Keratinocyte (primary cell): ENCODE measurements around the gene MISP. TPM values are rescaled to one million over a fixed set of nuclear protein-coding genes. Genes with fewer than 3 reads are reported as not detected.
A peak's percentile ranks its signal among the peaks of the same experiment; 100 is the strongest.

Experiments used
- DNase-seq: peaks from one replicate; pipeline ENCODE4 v3.0.0-alpha.2; 2011; ENCODE audit warnings: low read depth, missing footprints, low spot score
- FAIRE-seq: peaks from 2 replicates; lab custom pipeline; 2011; peaks lifted over from hg19 to GRCh38; lab: Jason Lieb, UNC
- H2AFZ ChIP-seq: 2 replicates; pipeline ENCODE4 v1.6.0; 2012; ENCODE audit warnings: low read length, control low read depth, inconsistent platforms; ENCODE audit not compliant: control insufficient read depth
- H3K27ac ChIP-seq: 2 replicates; pipeline ENCODE4 v1.5.1; 2011; ENCODE audit warnings: low read length; ENCODE audit not compliant: control insufficient read depth, insufficient read depth
- H3K27me3 ChIP-seq: 3 replicates; pipeline ENCODE4 v1.6.0; 2011; ENCODE audit warnings: low read length; ENCODE audit not compliant: control insufficient read depth, insufficient read depth; ENCODE audit errors: extremely low read depth
- H3K36me3 ChIP-seq, 2 experiments: 2 replicates in 1 of 2; 3 replicates in 1 of 2; pipeline ENCODE4 v1.5.1; 2011; ENCODE audit warnings: low read length in 2 of 2, mild to moderate bottlenecking in 1 of 2; ENCODE audit not compliant: control insufficient read depth in 2 of 2, insufficient read depth in 2 of 2; ENCODE audit errors: extremely low read depth in 1 of 2
- H3K4me1 ChIP-seq: 3 replicates; pipeline ENCODE4 v1.5.1; 2011; ENCODE audit warnings: low read length; ENCODE audit not compliant: control insufficient read depth, insufficient read depth; ENCODE audit errors: extremely low read depth
- H3K4me2 ChIP-seq: 3 replicates; pipeline ENCODE4 v1.6.0; 2011; ENCODE audit warnings: low read depth, low read length; ENCODE audit not compliant: control insufficient read depth, insufficient read depth; ENCODE audit errors: extremely low read depth
- H3K4me3 ChIP-seq, 3 experiments: fragments of 200-600 bp in 1 of 3; sonication (generic) in 1 of 3; 2 replicates in 2 of 3; 3 replicates in 1 of 3; pipeline ENCODE4 v1.5.1; 2011 to 2016; ENCODE audit warnings: low read length in 3 of 3, mild to moderate bottlenecking in 3 of 3, control low read depth in 2 of 3, inconsistent platforms in 1 of 3, low read depth in 1 of 3, mixed read lengths in 1 of 3, mixed run types in 1 of 3, moderate library complexity in 1 of 3; ENCODE audit not compliant: control insufficient read depth in 2 of 3, insufficient read depth in 2 of 3; ENCODE audit errors: extremely low read depth in 1 of 3
- H3K79me2 ChIP-seq: 2 replicates; pipeline ENCODE4 v1.6.0; 2012; ENCODE audit warnings: low read length; ENCODE audit not compliant: control insufficient read depth, insufficient read depth
- H3K9ac ChIP-seq: 3 replicates; pipeline ENCODE4 v1.6.0; 2011; ENCODE audit warnings: low read length; ENCODE audit not compliant: control insufficient read depth, insufficient read depth; ENCODE audit errors: extremely low read depth
- H3K9me1 ChIP-seq: 3 replicates; pipeline ENCODE4 v1.6.0; 2011; ENCODE audit warnings: low read length; ENCODE audit not compliant: control insufficient read depth, insufficient read depth; ENCODE audit errors: extremely low read depth
- H3K9me3 ChIP-seq: 2 replicates; pipeline ENCODE4 v1.5.1; 2012; ENCODE audit warnings: low read depth, low read length; ENCODE audit not compliant: control insufficient read depth
- H4K20me1 ChIP-seq: 3 replicates; pipeline ENCODE4 v1.6.0; 2011; ENCODE audit warnings: low read length; ENCODE audit not compliant: control insufficient read depth, insufficient read depth; ENCODE audit errors: extremely low read depth
- EZH2 ChIP-seq: IDR thresholded peaks from one replicate; pipeline ENCODE4 v1.6.1; 2012; ENCODE audit warnings: inconsistent platforms, mild to moderate bottlenecking, low read length, moderate library complexity
- dilution Hi-C: fragments of 300-500 bp; cut with MboI; formaldehyde crosslinking; loops from one replicate; pipeline ENCODE4 v1.7.0; 2020; ENCODE audit warnings: low sequenced_read_pairs; ENCODE audit not compliant: extremely low pct_ligation_motif_present
- polyA plus RNA-seq, 5 experiments: library from polyadenylated mRNA; depleted of rRNA in 3 of 5; stranded (reverse) in 3 of 5; stranded (forward) in 1 of 5; unstranded in 1 of 5; fragments of >200 nt; gene quantifications; 1 replicate in 1 of 5; 2 replicates in 3 of 5; 3 replicates in 1 of 5; pipeline versions ENCODE4 v1.2.1 to v1.2.3, GENCODE V29; 2011 to 2012; ENCODE audit warnings: missing spikeins in 2 of 5, low read depth in 1 of 5, low replicate concordance in 1 of 5
- TF ChIP-seq, protein P1 (sequence below), 3 experiments: IDR thresholded peaks in 1 of 3; conservative IDR thresholded peaks in 1 of 3; optimal IDR thresholded peaks in 1 of 3; 2 replicates in 2 of 3; 3 replicates in 1 of 3; pipeline versions ENCODE3 to v1.5.1; 2011; ENCODE audit warnings: low read length in 3 of 3, mild to moderate bottlenecking in 3 of 3, moderate library complexity in 2 of 3, control low read depth in 1 of 3, inconsistent platforms in 1 of 3; ENCODE audit not compliant: insufficient read depth in 2 of 3; ENCODE audit errors: extremely low read depth in 1 of 3

The MISP gene
- polyA plus RNA-seq, 1 donor (not counting 4 experiments of a cell fraction or from before 2014, with no cell fraction given) = 17.5 TPM

DNA sequence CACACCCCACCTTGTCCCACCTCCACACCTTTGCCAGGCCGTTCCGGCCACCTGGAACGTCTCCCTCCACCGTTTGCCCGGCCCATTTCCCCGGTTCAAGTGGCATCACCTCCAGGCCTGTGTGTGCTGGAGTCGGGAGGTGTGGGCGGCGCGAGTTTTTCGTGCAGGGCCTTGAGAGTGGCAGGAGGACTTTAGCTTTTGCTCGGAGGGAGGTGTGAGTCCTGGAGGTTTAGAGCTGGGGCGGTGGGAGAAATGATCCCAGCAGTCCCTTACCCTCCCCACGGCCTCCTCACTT is 46.5 kb upstream of the MISP start:
- FAIRE-seq (no peak), DNase-seq (no peak)
- Histone ChIP-seq H3K36me3 (no peaks in the 10 kb centered on the region), H3K27ac (no peak overlapping the region), H3K9me3 (peaks cover 2% of the 10 kb centered on the region), H2AFZ (no peak overlapping the region), H3K9me1 (no peaks in the 10 kb centered on the region), H4K20me1 (no peaks in the 10 kb centered on the region), H3K79me2 (no peaks in the 10 kb centered on the region), H3K27me3 (peaks cover 16% of the 10 kb centered on the region), H3K4me3 (no peak overlapping the region), H3K4me1 (no peaks in the 10 kb centered on the region), H3K4me2 (no peak overlapping the region), H3K9ac (no peak overlapping the region)
- dilution Hi-C loops = no loop called here
- TF ChIP-seq, protein P1, sequence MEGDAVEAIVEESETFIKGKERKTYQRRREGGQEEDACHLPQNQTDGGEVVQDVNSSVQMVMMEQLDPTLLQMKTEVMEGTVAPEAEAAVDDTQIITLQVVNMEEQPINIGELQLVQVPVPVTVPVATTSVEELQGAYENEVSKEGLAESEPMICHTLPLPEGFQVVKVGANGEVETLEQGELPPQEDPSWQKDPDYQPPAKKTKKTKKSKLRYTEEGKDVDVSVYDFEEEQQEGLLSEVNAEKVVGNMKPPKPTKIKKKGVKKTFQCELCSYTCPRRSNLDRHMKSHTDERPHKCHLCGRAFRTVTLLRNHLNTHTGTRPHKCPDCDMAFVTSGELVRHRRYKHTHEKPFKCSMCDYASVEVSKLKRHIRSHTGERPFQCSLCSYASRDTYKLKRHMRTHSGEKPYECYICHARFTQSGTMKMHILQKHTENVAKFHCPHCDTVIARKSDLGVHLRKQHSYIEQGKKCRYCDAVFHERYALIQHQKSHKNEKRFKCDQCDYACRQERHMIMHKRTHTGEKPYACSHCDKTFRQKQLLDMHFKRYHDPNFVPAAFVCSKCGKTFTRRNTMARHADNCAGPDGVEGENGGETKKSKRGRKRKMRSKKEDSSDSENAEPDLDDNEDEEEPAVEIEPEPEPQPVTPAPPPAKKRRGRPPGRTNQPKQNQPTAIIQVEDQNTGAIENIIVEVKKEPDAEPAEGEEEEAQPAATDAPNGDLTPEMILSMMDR (optimal IDR thresholded peaks at IDR 0.05 in 1 of 3, IDR thresholded peaks at IDR 0.05 in 1 of 3, conservative IDR thresholded peaks at IDR 0.05 in 1 of 3; ENCODE audit: extremely low read depth in 1 of 3, insufficient read depth in 2 of 3, low read length in 3 of 3) = no peak
- no peak for TF ChIP-seq EZH2

DNA sequence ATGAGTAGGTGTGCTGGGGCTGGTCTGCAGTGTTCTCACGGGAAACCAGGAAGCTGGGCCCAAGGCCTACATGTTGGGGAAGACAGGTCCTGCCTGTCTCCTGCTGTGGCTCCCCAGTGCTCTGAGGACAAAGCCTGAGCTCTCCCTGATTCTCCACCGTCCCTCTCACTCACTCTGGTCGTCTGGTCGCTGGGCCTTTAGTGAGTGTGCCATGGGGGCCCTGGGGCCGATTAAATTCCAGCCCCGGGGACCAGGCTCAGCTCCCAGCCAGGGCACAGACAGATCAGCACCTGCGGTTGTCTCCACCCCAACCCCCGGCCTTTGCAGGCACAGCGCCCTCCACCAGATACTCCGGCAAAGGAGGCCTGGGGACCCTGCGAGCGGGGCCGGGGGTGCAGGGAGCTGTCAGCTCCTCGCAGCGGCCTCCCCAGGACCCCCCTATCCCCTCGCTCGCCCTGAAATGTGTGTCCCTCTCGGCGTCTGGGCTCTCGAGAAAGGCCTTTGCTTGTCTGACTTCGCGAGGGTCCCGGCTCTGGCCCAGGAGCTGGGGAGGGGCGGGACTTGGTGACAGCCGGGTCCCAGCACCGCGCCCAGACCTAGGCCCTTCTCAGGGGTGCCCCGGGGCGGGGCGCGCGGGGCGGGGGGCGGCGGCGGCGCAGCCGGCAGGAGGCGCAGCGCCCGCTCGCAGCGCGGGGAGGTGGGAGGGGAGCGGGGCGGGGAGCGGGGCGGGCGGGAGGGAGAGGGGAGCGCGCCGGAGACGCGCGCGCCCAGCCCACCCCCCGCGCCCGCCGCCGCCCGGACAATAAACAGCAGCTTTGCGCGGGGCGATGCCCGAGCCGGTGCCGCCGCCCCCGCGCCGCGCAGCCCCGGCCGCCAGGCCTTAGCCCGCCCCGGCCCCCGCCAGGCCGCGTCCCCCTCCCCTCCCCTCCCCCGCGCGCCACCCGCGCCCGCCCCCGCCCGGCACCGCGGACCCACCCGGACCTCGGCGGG is 42.5 kb upstream of the MISP start, which contains the start of gene PALM:
Gene PALM, plus strand, starts transcription at position 782 of the 990 bp plus-strand sequence. CDS start 212 bp downstream, outside the sequence.
- no peak within 1 kb of the TSS for H3K27ac ChIP-seq
- H3K9me3 ChIP-seq = peaks cover 2% of the 10 kb centered on the region
- no peaks in the 10 kb centered on the region for H4K20me1 ChIP-seq
- H3K4me2 ChIP-seq = no peak within 1 kb of the TSS
- no peak within 1 kb of the TSS for H3K9ac ChIP-seq
- no peak within 1 kb of the TSS for H2AFZ ChIP-seq
- TF ChIP-seq, protein P1 (optimal IDR thresholded peaks at IDR 0.05 in 1 of 3, IDR thresholded peaks at IDR 0.05 in 1 of 3, conservative IDR thresholded peaks at IDR 0.05 in 1 of 3; ENCODE audit: extremely low read depth in 1 of 3, insufficient read depth in 2 of 3, low read length in 3 of 3) = no peak
- TF ChIP-seq EZH2 = peak; percentile 91
- H3K36me3 ChIP-seq = no peaks in the 10 kb centered on the region
- no peaks in the 10 kb centered on the region for H3K4me1 ChIP-seq
- H3K27me3 ChIP-seq = peaks cover 42% of the 10 kb centered on the region
- H3K79me2 ChIP-seq = no peaks in the 10 kb centered on the region
- FAIRE-seq (no peak), DNase-seq (no peak)
- H3K9me1 ChIP-seq = no peaks in the 10 kb centered on the region
- no peak within 1 kb of the TSS for H3K4me3 ChIP-seq
- dilution Hi-C loops = no loop called here
